HEK293 (cell line): ENCODE data around the gene KIAA0753.

Experiments used
- KLF16 ChIP-seq: fragments of 450-650 bp; formaldehyde crosslinking; IDR thresholded peaks from 2 replicates; pipeline ENCODE4 v1.5.1; 2017; ENCODE audit warnings: missing biosample characterization, missing genetic modification characterization
- ZNF274 ChIP-seq, 2 experiments: fragments of 200-500 bp in 1 of 2; fragments of 450-650 bp in 1 of 2; sonication (Bioruptor generic) in 1 of 2; formaldehyde crosslinking in 1 of 2; IDR thresholded peaks; 2 replicates each; pipeline versions ENCODE4 v1.5.1 to v1.6.1; 2014 to 2016; ENCODE audit warnings: borderline replicate concordance in 1 of 2, inconsistent platforms in 1 of 2, low read length in 1 of 2, missing biosample characterization in 1 of 2, missing genetic modification characterization in 1 of 2
- TF ChIP-seq, protein P1 (sequence below): fragments of 450-650 bp; formaldehyde crosslinking; IDR thresholded peaks from 2 replicates; pipeline ENCODE4 v1.5.1; 2016; ENCODE audit warnings: missing biosample characterization, missing genetic modification characterization
- TF ChIP-seq, protein P2 (sequence below): fragments of 450-650 bp; formaldehyde crosslinking; IDR thresholded peaks from 2 replicates; pipeline ENCODE4 v1.5.1; 2016; ENCODE audit warnings: missing biosample characterization, missing genetic modification characterization

DNA sequence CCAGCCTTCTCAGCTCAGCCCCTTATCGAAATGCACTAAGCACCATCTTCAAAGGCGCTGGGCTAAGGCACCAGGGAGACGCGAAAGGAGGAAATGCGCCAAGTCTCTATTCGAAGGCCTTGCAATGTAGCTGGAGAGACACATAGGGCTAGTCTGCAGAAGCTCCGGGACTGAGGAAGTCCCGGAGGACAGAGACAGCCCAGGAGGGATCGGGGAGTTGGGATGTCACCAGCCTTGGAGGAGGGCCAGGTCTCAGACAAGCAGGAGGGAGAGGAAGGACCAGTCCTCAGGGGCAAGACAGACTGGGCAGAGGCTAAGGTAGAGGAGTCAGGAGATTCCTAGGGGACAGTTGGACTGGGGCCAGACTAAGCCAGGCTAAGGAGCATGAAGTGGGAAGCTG is 19.6 kb upstream of the KIAA0753 start:
- TF ChIP-seq, protein P1, sequence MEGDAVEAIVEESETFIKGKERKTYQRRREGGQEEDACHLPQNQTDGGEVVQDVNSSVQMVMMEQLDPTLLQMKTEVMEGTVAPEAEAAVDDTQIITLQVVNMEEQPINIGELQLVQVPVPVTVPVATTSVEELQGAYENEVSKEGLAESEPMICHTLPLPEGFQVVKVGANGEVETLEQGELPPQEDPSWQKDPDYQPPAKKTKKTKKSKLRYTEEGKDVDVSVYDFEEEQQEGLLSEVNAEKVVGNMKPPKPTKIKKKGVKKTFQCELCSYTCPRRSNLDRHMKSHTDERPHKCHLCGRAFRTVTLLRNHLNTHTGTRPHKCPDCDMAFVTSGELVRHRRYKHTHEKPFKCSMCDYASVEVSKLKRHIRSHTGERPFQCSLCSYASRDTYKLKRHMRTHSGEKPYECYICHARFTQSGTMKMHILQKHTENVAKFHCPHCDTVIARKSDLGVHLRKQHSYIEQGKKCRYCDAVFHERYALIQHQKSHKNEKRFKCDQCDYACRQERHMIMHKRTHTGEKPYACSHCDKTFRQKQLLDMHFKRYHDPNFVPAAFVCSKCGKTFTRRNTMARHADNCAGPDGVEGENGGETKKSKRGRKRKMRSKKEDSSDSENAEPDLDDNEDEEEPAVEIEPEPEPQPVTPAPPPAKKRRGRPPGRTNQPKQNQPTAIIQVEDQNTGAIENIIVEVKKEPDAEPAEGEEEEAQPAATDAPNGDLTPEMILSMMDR (tag by site-specific recombination): no peak
- no peak for TF ChIP-seq ZNF274 (IDR thresholded peaks at IDR 0.05; ENCODE audit: low read length)
- TF ChIP-seq ZNF274 (tag by site-specific recombination; IDR thresholded peaks at IDR 0.05; ENCODE audit: borderline replicate concordance): no peak
- no peak for TF ChIP-seq KLF16 (tag by site-specific recombination)
- TF ChIP-seq, protein P2, sequence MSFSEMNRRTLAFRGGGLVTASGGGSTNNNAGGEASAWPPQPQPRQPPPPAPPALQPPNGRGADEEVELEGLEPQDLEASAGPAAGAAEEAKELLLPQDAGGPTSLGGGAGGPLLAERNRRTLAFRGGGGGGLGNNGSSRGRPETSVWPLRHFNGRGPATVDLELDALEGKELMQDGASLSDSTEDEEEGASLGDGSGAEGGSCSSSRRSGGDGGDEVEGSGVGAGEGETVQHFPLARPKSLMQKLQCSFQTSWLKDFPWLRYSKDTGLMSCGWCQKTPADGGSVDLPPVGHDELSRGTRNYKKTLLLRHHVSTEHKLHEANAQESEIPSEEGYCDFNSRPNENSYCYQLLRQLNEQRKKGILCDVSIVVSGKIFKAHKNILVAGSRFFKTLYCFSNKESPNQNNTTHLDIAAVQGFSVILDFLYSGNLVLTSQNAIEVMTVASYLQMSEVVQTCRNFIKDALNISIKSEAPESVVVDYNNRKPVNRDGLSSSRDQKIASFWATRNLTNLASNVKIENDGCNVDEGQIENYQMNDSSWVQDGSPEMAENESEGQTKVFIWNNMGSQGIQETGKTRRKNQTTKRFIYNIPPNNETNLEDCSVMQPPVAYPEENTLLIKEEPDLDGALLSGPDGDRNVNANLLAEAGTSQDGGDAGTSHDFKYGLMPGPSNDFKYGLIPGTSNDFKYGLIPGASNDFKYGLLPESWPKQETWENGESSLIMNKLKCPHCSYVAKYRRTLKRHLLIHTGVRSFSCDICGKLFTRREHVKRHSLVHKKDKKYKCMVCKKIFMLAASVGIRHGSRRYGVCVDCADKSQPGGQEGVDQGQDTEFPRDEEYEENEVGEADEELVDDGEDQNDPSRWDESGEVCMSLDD: no peak
